ENCODE measurements around the gene TMPRSS9.

TMPRSS9 gene

DNA sequence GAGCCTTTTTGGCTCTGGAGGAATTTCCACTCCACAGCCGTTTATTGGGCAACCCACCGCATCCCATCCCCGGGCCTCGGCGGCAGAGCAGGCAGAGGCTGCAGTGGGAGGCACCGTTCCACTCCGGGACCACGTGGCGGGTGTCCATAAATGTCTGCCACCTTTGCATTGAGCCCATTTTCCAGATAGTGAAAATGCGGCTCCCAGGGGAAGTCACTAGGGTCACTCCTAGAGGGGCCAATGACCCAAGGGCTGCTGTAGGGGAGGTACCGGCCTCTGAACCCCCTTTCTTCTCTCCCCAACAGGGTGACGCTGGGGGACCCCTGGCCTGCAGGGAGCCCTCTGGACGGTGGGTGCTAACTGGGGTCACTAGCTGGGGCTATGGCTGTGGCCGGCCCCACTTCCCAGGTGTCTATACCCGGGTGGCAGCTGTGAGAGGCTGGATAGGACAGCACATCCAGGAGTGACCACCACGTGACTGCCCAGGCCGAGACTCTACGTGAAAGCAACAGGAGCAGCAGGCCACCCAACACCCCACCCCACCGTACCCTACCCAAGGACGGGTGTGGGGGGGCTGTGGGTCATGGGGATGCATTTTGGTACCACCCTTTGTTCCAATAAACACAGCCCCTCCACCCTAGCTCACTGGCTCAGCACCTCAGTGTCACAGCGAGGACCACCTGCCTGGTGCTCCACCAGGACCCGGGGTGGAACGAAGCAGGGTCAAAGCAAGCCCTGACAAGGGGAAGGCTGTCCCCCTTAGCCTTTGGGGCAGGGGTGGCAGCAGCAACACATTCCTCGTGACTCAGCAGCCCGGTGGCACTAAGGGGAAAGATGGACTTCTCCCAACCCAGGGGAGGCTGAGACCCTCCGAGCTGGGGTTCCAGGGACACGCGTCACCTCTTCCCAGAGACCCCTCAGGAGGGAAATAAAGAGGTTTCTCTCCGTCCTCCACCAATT, 65.8 kb downstream of the TMPRSS9 start:
- H3K18ac ChIP-seq (ENCODE audit: low read depth in 1 of 2, low read length in 2 of 2), result no peak overlapping the region
- H3K23ac ChIP-seq (ENCODE audit: low read length in 2 of 2), result peak overlapping the region in 1 of 2 experiments; percentile 51
- DNase-seq, result no peak
- no peaks in the 10 kb centered on the region for H3K9me3 ChIP-seq (ENCODE audit: control insufficient read depth, low read length)
- H2BK5ac ChIP-seq (ENCODE audit: low read depth, low read length, poor library complexity, severe bottlenecking), result no peak overlapping the region
- no peaks in the 10 kb centered on the region for H3K27me3 ChIP-seq (ENCODE audit: control insufficient read depth in 1 of 2, insufficient read depth in 1 of 2, low read length in 2 of 2)
- peak overlapping the region; percentile 95 for H3K9ac ChIP-seq (ENCODE audit: low read length)
- peak overlapping the region in 1 of 2 experiments; percentile 12 for H2BK12ac ChIP-seq (ENCODE audit: low read length in 2 of 2)
- H3K4me3 ChIP-seq (ENCODE audit: insufficient read depth in 1 of 2, low read depth in 1 of 2, low read length in 2 of 2), result peak overlapping the region; percentile 50 to 93
- no peak overlapping the region for H2BK120ac ChIP-seq (ENCODE audit: low read depth, low read length)
- H2AFZ ChIP-seq (ENCODE audit: low read depth, low read length), result no peak overlapping the region
- no peak overlapping the region for H2AK5ac ChIP-seq (ENCODE audit: low read length, severe bottlenecking)
- H3K79me1 ChIP-seq (replicated peaks; ENCODE audit: low read length, poor library complexity, severe bottlenecking), result peaks cover 29% of the 10 kb centered on the region
- H3K4ac ChIP-seq (ENCODE audit: low read depth in 1 of 2, low read length in 2 of 2), result no peak overlapping the region
- peak overlapping the region; percentile 7 for H4K8ac ChIP-seq (ENCODE audit: low read length)
- 80% methylated on average over 26 of the region's 29 CpGs for WGBS
- no peak overlapping the region for H2BK15ac ChIP-seq (ENCODE audit: low read depth, poor library complexity, severe bottlenecking)
- no peak overlapping the region for H3K14ac ChIP-seq (ENCODE audit: low read length in 2 of 2)
- peak overlapping the region; percentile 70 for H3K4me2 ChIP-seq (ENCODE audit: low read length, poor library complexity, severe bottlenecking)
- H4K91ac ChIP-seq (ENCODE audit: low read length), result no peak overlapping the region
- peaks cover 34% of the 10 kb centered on the region for H3K4me1 ChIP-seq (ENCODE audit: control insufficient read depth, insufficient read depth, low read depth, low read length)
- H3K27ac ChIP-seq (ENCODE audit: low read length, poor library complexity, severe bottlenecking), result no peak overlapping the region
- peaks cover 16 to 71% of the 10 kb centered on the region in 2 experiments for H3K36me3 ChIP-seq (ENCODE audit: control insufficient read depth in 1 of 2, insufficient read depth in 2 of 2, low read depth in 1 of 2, low read length in 2 of 2)

DNA sequence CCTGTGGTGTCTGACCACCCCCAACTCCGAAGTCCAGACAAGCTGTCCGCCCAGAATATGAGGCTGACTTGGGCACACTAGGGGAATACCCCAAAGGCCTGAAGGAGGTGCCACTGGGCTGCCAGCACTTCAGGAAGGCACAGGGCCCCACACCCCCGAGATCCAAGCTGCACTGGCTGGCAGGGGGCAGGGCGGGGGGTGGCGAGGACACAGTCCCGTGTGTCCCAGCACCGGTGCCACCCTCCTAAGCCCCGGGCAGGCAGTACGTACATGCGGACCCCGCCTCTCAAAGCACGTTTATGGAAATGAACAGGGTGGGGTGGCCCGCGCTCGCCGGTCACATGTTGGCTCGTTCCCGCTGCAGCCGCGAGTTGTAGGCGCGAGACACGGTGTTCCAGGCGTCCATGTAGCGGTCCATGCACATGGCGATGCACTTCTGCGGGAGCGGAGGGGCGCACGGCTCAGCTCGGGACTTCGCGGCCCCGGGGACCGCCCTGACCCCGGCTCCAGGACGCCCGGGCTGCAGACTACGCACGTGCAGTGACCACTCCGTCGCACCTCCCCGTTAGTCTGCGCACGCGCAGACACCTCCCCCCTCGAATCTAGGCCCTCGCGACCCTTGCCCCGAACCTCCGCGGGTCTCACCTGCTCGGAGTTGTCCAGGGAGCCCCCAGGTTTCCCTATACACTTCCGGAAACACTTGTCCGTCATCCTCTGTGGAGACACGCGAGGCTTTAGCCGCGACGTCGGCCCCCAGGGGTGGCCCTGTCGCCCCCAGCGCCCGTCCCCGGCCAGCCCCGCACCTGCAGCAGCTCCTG, 66.8 kb downstream of the TMPRSS9 start:
- Histone ChIP-seq H3K4me1 (ENCODE audit: control insufficient read depth, insufficient read depth, low read depth, low read length) (peaks cover 32% of the 10 kb centered on the region), H3K79me1 (replicated peaks; ENCODE audit: low read length, poor library complexity, severe bottlenecking) (peaks cover 26% of the 10 kb centered on the region), H3K18ac (ENCODE audit: low read depth in 1 of 2, low read length in 2 of 2) (peak overlapping the region; percentile 92 to 99), H2BK5ac (ENCODE audit: low read depth, low read length, poor library complexity, severe bottlenecking) (no peak overlapping the region), H3K27me3 (ENCODE audit: control insufficient read depth in 1 of 2, insufficient read depth in 1 of 2, low read length in 2 of 2) (no peaks in the 10 kb centered on the region), H3K27ac (ENCODE audit: low read length, poor library complexity, severe bottlenecking) (peak overlapping the region; percentile 55), H4K91ac (ENCODE audit: low read length) (peak overlapping the region; percentile 93), H3K23ac (ENCODE audit: low read length in 2 of 2) (peak overlapping the region in 1 of 2 experiments; percentile 79), H2AFZ (ENCODE audit: low read depth, low read length) (no peak overlapping the region), H3K4me3 (ENCODE audit: insufficient read depth in 1 of 2, low read depth in 1 of 2, low read length in 2 of 2) (peak overlapping the region; percentile 92 to 93), H3K36me3 (ENCODE audit: control insufficient read depth in 1 of 2, insufficient read depth in 2 of 2, low read depth in 1 of 2, low read length in 2 of 2) (peaks cover 25 to 77% of the 10 kb centered on the region in 2 experiments), H2AK5ac (ENCODE audit: low read length, severe bottlenecking) (no peak overlapping the region), H3K4me2 (ENCODE audit: low read length, poor library complexity, severe bottlenecking) (peak overlapping the region; percentile 70), H2BK15ac (ENCODE audit: low read depth, poor library complexity, severe bottlenecking) (peak overlapping the region; percentile 33), H2BK120ac (ENCODE audit: low read depth, low read length) (peak overlapping the region; percentile 38), H3K9ac (ENCODE audit: low read length) (peak overlapping the region; percentile 95), H4K8ac (ENCODE audit: low read length) (peak overlapping the region; percentile 98), H3K14ac (ENCODE audit: low read length in 2 of 2) (peak overlapping the region in 1 of 2 experiments; percentile 86), H3K4ac (ENCODE audit: low read depth in 1 of 2, low read length in 2 of 2) (peak overlapping the region; percentile 89 to 90), H3K9me3 (ENCODE audit: control insufficient read depth, low read length) (no peaks in the 10 kb centered on the region), H2BK12ac (ENCODE audit: low read length in 2 of 2) (peak overlapping the region; percentile 25 to 49)
- peak; percentile 49 for DNase-seq
- 7% methylated on average over 56 of the region's 66 CpGs for WGBS

DNA sequence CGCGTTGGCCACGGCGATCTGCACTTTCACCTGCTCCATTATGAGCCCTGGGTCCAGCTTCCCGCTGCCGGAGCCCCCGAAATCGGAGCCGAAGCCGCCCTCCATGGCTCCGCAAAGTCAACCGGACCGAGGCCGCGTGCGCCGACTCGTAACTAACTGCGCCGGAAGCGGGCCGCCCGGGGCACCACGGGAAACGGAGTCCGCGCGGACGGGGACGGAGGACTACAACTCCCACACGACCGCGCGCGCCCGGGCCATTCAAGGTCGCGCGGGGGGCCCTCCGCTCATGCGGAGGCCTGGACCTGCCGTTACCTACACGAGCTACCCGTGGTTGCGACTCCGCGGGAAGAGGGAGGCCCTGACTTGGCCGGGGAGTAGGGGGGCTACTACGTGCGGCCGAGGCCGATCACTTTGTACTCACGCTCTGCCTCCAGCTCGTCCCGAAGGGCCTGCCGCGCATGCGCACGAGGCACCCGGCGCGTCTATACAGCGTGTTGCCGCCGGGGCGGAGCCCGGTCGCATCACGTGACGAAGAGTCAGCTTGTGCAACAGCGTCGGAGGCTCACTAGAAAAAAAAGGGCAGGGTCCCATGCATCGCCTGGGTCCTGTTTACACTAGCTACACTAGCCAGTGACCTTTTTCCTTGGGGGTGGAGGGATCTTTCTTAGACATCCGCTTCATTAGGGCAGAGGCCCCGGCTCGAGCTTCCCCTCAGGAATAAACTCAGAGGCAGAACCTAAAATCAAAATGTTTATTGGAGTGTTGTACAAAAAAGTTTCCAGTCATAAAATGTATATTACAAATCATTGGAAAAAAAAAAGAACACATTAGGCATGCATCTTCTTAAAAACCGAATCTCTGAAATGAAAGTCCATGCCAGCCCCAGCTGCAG, 67.6 kb downstream of the TMPRSS9 start, which contains the start of gene TIMM13:
TSS of gene TIMM13 (minus strand) at position 158 of the 892 bp plus-strand sequence. CDS start at position 105, 53 bp downstream.
- H3K4me1 ChIP-seq (ENCODE audit: control insufficient read depth, insufficient read depth, low read depth, low read length), result peaks cover 32% of the 10 kb centered on the region
- peak within 1 kb of the TSS; percentile 95 for H2BK15ac ChIP-seq (ENCODE audit: low read depth, poor library complexity, severe bottlenecking)
- H2BK12ac ChIP-seq (ENCODE audit: low read length in 2 of 2), result peak within 1 kb of the TSS; percentile 59 to 87
- peak within 1 kb of the TSS; percentile 95 for H3K27ac ChIP-seq (ENCODE audit: low read length, poor library complexity, severe bottlenecking)
- H2BK5ac ChIP-seq (ENCODE audit: low read depth, low read length, poor library complexity, severe bottlenecking), result peak within 1 kb of the TSS; percentile 95
- peak within 1 kb of the TSS; percentile 98 for H4K8ac ChIP-seq (ENCODE audit: low read length)
- peak within 1 kb of the TSS; percentile 98 to 99 for H3K18ac ChIP-seq (ENCODE audit: low read depth in 1 of 2, low read length in 2 of 2)
- peaks cover 24% of the 10 kb centered on the region for H3K79me1 ChIP-seq (replicated peaks; ENCODE audit: low read length, poor library complexity, severe bottlenecking)
- peak within 1 kb of the TSS; percentile 99 for H2BK120ac ChIP-seq (ENCODE audit: low read depth, low read length)
- H3K4me3 ChIP-seq (ENCODE audit: insufficient read depth in 1 of 2, low read depth in 1 of 2, low read length in 2 of 2), result peak within 1 kb of the TSS; percentile 92 to 93
- H2AK5ac ChIP-seq (ENCODE audit: low read length, severe bottlenecking), result peak within 1 kb of the TSS; percentile 58
- WGBS, result under 1% methylated on average over 74 of the region's 77 CpGs
- H4K91ac ChIP-seq (ENCODE audit: low read length), result peak within 1 kb of the TSS; percentile 98
- peak within 1 kb of the TSS; percentile 90 to 91 for H3K4ac ChIP-seq (ENCODE audit: low read depth in 1 of 2, low read length in 2 of 2)
- peaks cover 24 to 81% of the 10 kb centered on the region in 2 experiments for H3K36me3 ChIP-seq (ENCODE audit: control insufficient read depth in 1 of 2, insufficient read depth in 2 of 2, low read depth in 1 of 2, low read length in 2 of 2)
- peak within 1 kb of the TSS in 1 of 2 experiments; percentile 94 for H3K14ac ChIP-seq (ENCODE audit: low read length in 2 of 2)
- no peaks in the 10 kb centered on the region for H3K27me3 ChIP-seq (ENCODE audit: control insufficient read depth in 1 of 2, insufficient read depth in 1 of 2, low read length in 2 of 2)
- H3K4me2 ChIP-seq (ENCODE audit: low read length, poor library complexity, severe bottlenecking), result peak within 1 kb of the TSS; percentile 77
- H2AFZ ChIP-seq (ENCODE audit: low read depth, low read length), result no peak within 1 kb of the TSS
- DNase-seq, result peak; percentile 97
- H3K9me3 ChIP-seq (ENCODE audit: control insufficient read depth, low read length), result no peaks in the 10 kb centered on the region
- H3K9ac ChIP-seq (ENCODE audit: low read length), result peak within 1 kb of the TSS; percentile 95
- peak within 1 kb of the TSS in 1 of 2 experiments; percentile 79 for H3K23ac ChIP-seq (ENCODE audit: low read length in 2 of 2)

Measured in mesenchymal stem cell (in vitro differentiated cells and primary cell).